SU-DHL-6 (cell line): ENCODE data around the gene ELAPOR2.

Experiments
- H2AFZ ChIP-seq: fragments of 200-600 bp; sonication (generic); 2 replicates; pipeline ENCODE4 v1.6.1; 2014; ENCODE audit warnings: low read depth, mild to moderate bottlenecking, moderate library complexity, mixed read lengths, antibody characterized with exemption, low read length; ENCODE audit not compliant: severe bottlenecking
- H3F3A ChIP-seq: fragments of 200-600 bp; shearing (Covaris generic); 2 replicates; pipeline ENCODE4 v1.6.0; 2016; ENCODE audit warnings: antibody characterized with exemption, mild to moderate bottlenecking; ENCODE audit not compliant: insufficient read depth
- H3K27ac ChIP-seq: fragments of 200-600 bp; sonication (generic); 2 replicates; pipeline ENCODE4 v1.5.1; 2016; ENCODE audit warnings: low read depth, mild to moderate bottlenecking, low read length, moderate library complexity, mixed read lengths
- H3K27me3 ChIP-seq: fragments of 200-600 bp; sonication (generic), shearing (Covaris generic); 2 replicates; pipeline ENCODE4 v1.6.0; 2014; ENCODE audit warnings: mild to moderate bottlenecking, low read length
- H3K36me3 ChIP-seq: fragments of 200-600 bp; sonication (generic); 2 replicates; pipeline ENCODE4 v1.6.1; 2014; ENCODE audit warnings: mild to moderate bottlenecking, low read length, mixed read lengths
- H3K4me2 ChIP-seq: fragments of 300-600, 200-600 bp; shearing (Covaris generic), sonication (generic); 2 replicates; pipeline ENCODE4 v1.6.0; 2014; ENCODE audit warnings: low read length, low read depth, mild to moderate bottlenecking; ENCODE audit not compliant: poor library complexity, severe bottlenecking
- H3K4me3 ChIP-seq: fragments of 200-600 bp; sonication (generic); 2 replicates; pipeline ENCODE4 v1.5.1; 2014; ENCODE audit warnings: antibody characterized with exemption, low read length, mild to moderate bottlenecking, mixed read lengths; ENCODE audit not compliant: insufficient read depth, poor library complexity, severe bottlenecking
- H3K79me2 ChIP-seq: fragments of 200-600 bp; sonication (generic); 2 replicates; pipeline ENCODE4 v1.6.1; 2014; ENCODE audit warnings: mild to moderate bottlenecking, low read length, moderate library complexity; ENCODE audit not compliant: insufficient read depth
- H3K9ac ChIP-seq: fragments of 200-600 bp; sonication (generic); 2 replicates; pipeline ENCODE4 v1.7.0; 2014; ENCODE audit warnings: mild to moderate bottlenecking, low read length
- H3K9me2 ChIP-seq: fragments of 200-600 bp; sonication (generic); replicated peaks from 2 replicates; pipeline ENCODE4 v1.6.1; 2014; ENCODE audit warnings: low read length; ENCODE audit not compliant: insufficient read depth
- H3K9me3 ChIP-seq: fragments of 200-600 bp; sonication (generic); 2 replicates; pipeline ENCODE4 v1.6.1; 2014; ENCODE audit warnings: low read length, mixed read lengths; ENCODE audit not compliant: insufficient read depth
- H4K20me1 ChIP-seq: fragments of 200-600 bp; sonication (generic); 2 replicates; pipeline ENCODE4 v1.6.1; 2014; ENCODE audit warnings: low read depth, mild to moderate bottlenecking, antibody characterized with exemption, low read length, moderate library complexity, mixed read lengths
- CTCF ChIP-seq: fragments of 200-600 bp; sonication (generic); IDR thresholded peaks from one replicate; pipeline ENCODE4 v1.5.1; 2017; ENCODE audit warnings: antibody characterized with exemption, mild to moderate bottlenecking, low read length, moderate library complexity; ENCODE audit not compliant: insufficient read depth, poor library complexity, severe bottlenecking
- EZH2phosphoT487 ChIP-seq: fragments of 200-600 bp; sonication (generic), shearing (Covaris generic); conservative IDR thresholded peaks from 2 replicates; pipeline ENCODE4 v1.6.1; 2018; ENCODE audit warnings: mild to moderate bottlenecking, antibody characterized with exemption, low read length, moderate library complexity, mixed read lengths

Gene ELAPOR2

GRCh38 chr7:87092568-87093091 is 33.2 kb upstream of the ELAPOR2 start:
- Histone ChIP-seq H2AFZ (no peak overlapping the region), H3F3A (no peaks in the 10 kb centered on the region), H3K9me2 (no peaks in the 10 kb centered on the region), H3K4me2 (no peak overlapping the region), H3K27ac (no peak overlapping the region), H3K36me3 (no peaks in the 10 kb centered on the region), H3K27me3 (no peaks in the 10 kb centered on the region), H3K9ac (no peak overlapping the region), H3K79me2 (no peaks in the 10 kb centered on the region), H3K9me3 (0 out of 2 replicates have a peak, but pooled peaks cover under 1% of the 10 kb centered on the region), H4K20me1 (no peaks in the 10 kb centered on the region), H3K4me3 (no peak overlapping the region)
- TF ChIP-seq EZH2phosphoT487, result no peak
- TF ChIP-seq CTCF, result no peak

DNA sequence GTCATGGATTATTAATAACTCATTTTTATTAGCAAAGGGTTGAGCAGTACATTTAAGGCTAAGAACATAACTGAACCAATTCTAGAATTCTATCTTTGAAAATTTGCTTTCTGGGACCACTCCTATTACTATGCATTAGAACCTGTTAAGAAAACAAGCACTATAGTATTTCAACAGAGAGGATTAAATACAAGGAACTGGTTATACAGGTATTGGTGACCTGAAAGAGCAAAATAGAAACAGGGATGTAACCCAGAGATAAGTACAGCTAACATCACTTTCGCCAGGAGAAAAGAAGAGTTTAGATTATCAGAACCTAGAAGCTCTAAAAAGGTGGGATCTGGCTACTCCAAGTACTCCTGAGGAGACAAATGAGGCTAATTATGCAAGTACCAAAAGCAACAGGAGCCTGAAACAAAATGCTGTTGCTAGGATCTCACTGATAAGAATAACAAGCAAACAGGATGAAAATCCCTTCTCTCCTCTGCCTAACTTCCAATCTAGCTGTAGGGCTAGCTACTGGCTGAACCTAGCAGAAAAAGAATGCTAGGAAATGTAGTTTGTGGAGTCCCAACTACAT is 32.1 kb upstream of the ELAPOR2 start:
- Histone ChIP-seq H3K9ac (no peak overlapping the region), H4K20me1 (no peaks in the 10 kb centered on the region), H3K79me2 (no peaks in the 10 kb centered on the region), H3K4me3 (no peak overlapping the region), H3K9me2 (no peaks in the 10 kb centered on the region), H3K27ac (no peak overlapping the region), H3F3A (no peaks in the 10 kb centered on the region), H3K4me2 (no peak overlapping the region), H3K36me3 (no peaks in the 10 kb centered on the region), H3K9me3 (0 out of 2 replicates have a peak, but pooled peaks cover 5% of the 10 kb centered on the region), H2AFZ (no peak overlapping the region), H3K27me3 (no peaks in the 10 kb centered on the region)
- TF ChIP-seq CTCF, result no peak
- TF ChIP-seq EZH2phosphoT487, result no peak

GRCh38 chr7:87083865-87084519 is 24.5 kb upstream of the ELAPOR2 start:
- Histone ChIP-seq H3K4me2 (no peak overlapping the region), H3F3A (no peaks in the 10 kb centered on the region), H3K4me3 (no peak overlapping the region), H4K20me1 (no peaks in the 10 kb centered on the region), H3K9me3 (0 out of 2 replicates have a peak, but pooled peaks cover 5% of the 10 kb centered on the region), H3K27ac (no peak overlapping the region), H3K36me3 (no peaks in the 10 kb centered on the region), H3K27me3 (no peaks in the 10 kb centered on the region), H3K9ac (no peak overlapping the region), H3K9me2 (no peaks in the 10 kb centered on the region), H2AFZ (no peak overlapping the region), H3K79me2 (no peaks in the 10 kb centered on the region)
- no peak for TF ChIP-seq EZH2phosphoT487
- TF ChIP-seq CTCF, result no peak
